Activated CD8-positive, alpha-beta memory T cell treated with anti-CD3 and anti-CD28 coated beads, Interleukin-2, amount 50 U/mL, for 4 hours (primary cell): ENCODE results near the gene PLCB1.

Experiments
- DNase-seq: peaks from one replicate; pipeline ENCODE4 v3.0.0-alpha.2; 2020

PLCB1 gene

DNA sequence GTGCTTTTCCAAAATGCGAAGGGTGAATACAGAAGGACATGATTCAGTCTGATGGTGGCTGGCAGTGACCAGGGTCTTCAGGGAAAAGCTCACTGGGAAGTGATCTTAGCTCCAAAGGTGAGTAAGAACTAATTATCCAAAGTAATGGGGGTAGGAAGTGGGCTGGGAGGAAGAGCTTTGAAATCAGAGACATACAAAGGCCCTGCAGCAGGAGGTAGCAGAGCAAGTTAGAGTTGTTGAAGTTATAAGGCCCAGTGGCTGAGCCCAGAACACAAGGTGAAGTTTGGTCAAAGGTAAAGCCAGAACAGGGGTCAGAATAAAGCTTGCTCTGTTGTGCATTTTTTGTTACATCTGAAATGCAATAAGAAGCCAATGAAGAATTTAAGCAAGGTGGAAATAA lies 81.2 kb downstream of the PLCB1 start:
- DNase-seq, result no peak

- DNase-seq, result no peak
Measured at GRCh38 chr20:8213831-8214587, 81.9 kb downstream of the PLCB1 start.

DNA sequence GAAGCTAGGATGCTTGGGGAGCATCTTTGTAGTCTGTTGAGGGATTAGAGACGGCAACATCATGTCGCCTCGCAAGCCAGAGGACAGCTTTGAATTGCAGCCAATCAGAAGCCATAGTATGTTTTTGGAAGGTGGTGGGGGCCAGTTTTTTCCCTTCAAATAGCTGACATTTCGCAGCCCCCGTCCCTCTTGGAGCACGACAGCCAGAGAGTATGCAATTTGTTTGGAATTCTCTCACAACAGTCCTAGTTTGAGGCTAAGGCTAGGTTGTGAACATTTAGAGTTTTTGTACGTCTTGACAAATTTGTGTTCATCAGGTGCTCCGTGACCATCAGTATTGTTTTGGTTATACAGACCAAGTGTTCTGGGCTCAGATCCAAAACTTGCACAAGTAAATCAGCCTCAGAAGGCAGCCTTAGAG lies 83.3 kb downstream of the PLCB1 start:
- DNase-seq, result no peak

GRCh38 chr20:8216375-8217200 lies 84.5 kb downstream of the PLCB1 start:
- no peak for DNase-seq

DNA sequence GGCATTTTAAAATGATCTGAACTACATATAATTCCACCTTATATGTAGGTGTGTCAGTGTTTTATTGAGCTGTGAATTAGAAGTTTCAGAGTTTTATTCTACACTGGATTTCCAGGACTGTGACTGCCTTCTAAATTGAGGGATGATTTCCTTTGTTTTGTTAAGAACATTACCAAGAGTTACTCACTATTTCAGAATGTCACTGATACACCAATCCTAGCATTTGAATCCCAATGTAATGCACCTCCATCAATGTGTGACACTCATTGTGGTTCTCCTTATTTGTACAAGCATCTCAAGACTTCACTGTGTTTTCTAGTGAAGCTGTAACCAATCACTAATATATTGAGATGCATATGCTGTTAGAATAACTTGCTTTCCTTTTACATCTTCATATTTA lies 86.8 kb downstream of the PLCB1 start:
- no peak for DNase-seq

- DNase-seq, result no peak
Measured at GRCh38 chr20:8219403-8219802, 87.3 kb downstream of the PLCB1 start.

GRCh38 chr20:8220716-8221115 lies 88.7 kb downstream of the PLCB1 start:
- DNase-seq, result no peak

DNA sequence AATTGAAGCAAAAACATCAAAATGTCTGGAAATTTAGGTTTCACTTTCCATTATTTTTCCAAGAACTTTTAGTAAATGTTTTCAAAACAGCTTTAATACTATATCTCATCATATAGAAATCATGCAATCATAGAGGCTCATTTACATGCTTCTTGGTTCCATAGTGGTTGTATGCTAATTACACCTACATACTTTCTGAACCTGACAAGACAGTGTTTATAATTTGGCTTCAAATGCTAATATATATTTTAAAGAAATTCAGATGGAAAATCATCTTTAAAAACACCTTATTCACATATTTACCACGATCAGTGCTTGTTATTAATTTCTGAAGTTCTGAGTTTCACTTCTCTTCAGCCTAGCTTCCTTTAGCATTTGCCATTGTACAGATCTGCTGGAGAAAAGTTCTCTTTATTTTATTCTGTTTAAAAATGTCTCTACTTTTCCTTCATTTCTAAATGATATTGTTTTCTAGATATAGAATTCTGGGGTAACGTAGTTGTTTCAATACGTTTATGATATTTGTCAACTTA lies 89.9 kb downstream of the PLCB1 start:
- DNase-seq, result no peak

GRCh38 chr20:8223091-8223870 lies 91.2 kb downstream of the PLCB1 start:
- no peak for DNase-seq

DNA sequence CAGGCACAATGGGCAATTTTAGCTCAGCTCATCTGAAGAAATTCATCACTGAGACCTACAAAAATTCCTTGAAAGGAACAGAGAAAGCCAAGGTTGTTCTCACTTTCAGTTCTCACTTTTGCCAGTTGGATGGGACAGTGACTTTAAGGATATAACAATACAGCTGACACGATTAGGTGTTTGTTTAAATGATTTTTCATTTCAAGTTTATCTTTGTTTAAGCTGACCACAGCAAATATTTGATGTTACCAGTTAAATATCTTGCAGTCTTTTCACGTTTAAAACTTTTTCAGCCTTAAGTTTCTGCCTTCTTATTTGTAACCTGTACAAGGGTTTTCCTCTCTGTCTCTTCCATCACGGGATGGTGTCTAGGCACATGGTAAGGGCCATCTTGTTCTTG lies 93.6 kb downstream of the PLCB1 start:
- no peak for DNase-seq

DNA sequence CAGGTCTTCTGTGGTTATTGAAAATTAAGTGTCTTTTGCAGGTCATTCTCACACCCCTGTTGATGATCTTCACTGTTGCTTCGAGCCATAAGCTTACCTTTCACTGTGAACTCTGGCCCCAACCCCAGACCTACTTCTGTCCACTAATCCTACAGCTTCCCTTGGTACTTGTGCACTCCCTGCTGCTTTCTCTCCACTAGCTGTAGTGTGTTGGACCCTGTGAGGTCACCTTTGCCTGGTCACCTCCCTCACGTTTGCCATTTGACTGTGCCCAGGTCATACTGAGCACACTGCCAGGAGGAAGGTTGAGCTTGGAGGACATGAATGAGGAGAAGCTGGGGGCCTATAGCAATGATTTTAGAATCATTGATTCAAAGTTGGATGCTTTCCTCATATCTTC lies 94.0 kb downstream of the PLCB1 start:
- DNase-seq, result no peak

DNA sequence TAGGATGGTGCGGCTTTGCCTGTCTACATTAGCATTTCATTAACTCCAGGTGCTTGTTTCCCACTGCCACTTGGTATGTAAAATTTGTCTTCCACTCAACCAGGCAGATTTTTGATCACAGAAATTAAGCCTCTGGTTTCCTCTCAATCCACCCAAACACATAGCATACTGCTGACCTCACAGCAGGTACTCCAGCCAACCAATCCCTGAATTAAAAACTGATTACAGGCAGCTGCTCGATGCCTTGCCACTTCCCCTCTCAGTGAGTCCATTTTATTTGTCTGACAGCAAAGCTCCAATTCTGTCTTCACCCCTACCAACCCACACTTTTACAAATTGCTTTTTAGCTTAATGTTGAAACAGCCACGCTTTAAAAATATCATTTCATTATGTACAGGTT lies 95.2 kb downstream of the PLCB1 start:
- no peak for DNase-seq

DNA sequence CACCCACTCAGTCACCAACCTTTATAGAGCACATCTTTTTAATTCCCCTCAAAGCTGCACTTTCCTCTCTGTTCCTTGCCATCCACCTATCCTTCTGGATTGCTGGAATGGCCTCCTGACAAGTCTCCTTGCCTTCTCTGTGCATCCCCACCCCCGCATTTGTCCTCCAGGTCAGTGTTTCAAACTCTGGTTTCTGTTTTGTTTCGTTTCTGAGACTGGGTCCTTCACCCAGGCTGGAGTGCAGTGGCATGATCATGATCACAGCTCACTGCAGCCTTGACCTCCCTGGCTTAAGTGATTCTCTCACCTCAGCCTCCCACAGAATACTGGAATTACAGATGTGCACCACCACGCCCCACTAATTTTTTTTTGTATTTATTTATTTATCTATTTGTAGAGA lies 96.2 kb downstream of the PLCB1 start:
- no peak for DNase-seq

DNA sequence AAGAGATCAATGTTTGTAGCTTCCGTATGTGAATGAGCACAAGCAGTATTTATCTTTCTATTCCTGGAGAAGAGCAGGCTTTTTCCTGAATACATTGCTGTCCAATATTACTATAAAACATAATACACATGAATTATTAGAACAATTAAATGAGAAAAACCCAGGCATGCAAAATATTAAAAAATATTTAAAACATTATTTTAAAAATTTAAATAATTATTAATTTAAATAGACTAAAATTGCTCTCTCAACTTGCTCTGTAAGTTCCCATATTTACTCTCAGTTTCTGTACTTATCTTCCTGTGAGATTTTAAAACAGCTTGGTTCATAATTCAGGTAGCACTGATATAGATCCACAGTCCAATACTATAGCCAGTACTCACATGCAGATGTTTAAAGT lies 97.0 kb downstream of the PLCB1 start:
- no peak for DNase-seq

- no peak for DNase-seq
Measured at GRCh38 chr20:8231038-8231437, 99.0 kb downstream of the PLCB1 start.

- DNase-seq, result no peak
Measured at GRCh38 chr20:8232332-8232731, 100.3 kb downstream of the PLCB1 start.

- no peak for DNase-seq
Measured at GRCh38 chr20:8234580-8234979, 102.5 kb downstream of the PLCB1 start.

- no peak for DNase-seq
Measured at GRCh38 chr20:8242066-8242465, 110.0 kb downstream of the PLCB1 start.

- no peak for DNase-seq
Measured at GRCh38 chr20:8242827-8243724, 111.0 kb downstream of the PLCB1 start.

DNA sequence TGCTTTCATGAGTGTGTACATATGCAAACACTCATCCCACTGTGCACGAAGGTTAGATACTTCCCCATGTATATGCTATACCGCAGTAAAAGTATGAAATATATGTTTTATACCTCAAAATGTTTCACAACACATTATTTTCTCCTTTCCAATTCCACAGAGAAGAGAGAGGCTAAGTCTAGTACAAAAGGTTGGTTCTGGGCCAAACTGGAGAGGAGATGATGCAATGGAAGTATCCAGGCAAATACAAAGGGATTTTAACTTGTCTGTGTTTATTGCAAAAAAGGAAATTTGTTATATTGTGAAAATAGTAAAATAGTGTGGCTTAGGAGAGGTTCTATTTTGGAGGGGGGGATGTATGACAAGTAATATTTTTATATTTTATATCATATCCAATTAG lies 112.6 kb downstream of the PLCB1 start:
- DNase-seq, result no peak

DNA sequence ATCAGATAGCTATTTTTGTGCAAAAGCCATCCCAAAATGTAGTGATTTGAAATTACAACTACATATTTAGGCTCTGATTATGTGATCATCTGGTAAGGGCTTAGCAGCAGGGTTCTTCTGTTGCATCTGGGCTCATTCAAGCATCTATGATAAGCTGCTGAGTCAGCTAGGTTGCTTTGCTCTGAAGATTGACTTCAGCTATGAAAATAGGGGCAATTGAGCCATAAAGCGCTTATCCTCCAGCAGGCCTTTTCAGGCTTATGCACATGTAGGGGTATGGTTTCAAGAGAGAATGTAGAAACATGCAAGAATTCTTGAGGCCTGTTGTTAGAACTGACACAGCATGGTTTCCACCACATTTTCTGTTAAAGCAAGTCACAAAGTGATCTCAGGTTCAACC lies 114.1 kb downstream of the PLCB1 start:
- no peak for DNase-seq

DNA sequence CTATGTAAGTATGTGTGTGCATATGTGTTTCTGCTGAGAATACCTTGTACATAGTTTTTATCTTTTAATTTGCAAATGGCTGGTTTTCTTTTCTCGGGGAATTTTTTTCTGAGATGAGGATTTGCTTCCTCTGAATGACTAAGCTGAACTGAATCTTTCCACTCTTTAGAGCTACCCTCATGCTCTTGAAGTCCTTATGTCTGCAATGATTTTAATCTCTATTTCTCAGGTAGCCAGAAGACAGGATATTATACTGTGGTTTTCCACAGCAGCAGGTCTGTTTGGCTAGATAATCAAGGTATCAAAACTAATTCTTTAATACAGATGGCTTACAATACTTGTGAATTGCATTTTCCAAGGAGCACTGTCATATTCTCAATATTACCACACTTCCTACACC lies 114.7 kb downstream of the PLCB1 start:
- no peak for DNase-seq
